Kidney (tissue), 14 donors: ENCODE results near the gene PRRC2B. TPM values are rescaled to one million over a fixed set of nuclear protein-coding genes. Genes with fewer than 3 reads are reported as not detected.

ENCODE experiments used
- DNase-seq, 5 donors: peaks; one replicate each; pipeline ENCODE4 v3.0.0-alpha.2; 2013 to 2020
- FAIRE-seq: peaks from 2 replicates; lab custom pipeline; 2012; peaks lifted over from hg19 to GRCh38; lab: Jason Lieb, UNC
- H3K27ac ChIP-seq, 2 donors: one replicate each; pipeline ENCODE4 v1.7.0; 2013; ENCODE audit warnings: low read depth in 2 of 2, low read length in 2 of 2, inconsistent platforms in 1 of 2
- H3K27me3 ChIP-seq: one replicate; pipeline ENCODE4 v1.7.1; 2013; ENCODE audit warnings: low read length, inconsistent platforms; ENCODE audit not compliant: control insufficient read depth, insufficient read depth
- H3K36me3 ChIP-seq, 3 donors: one replicate each; pipeline versions ENCODE4 v1.7.0 to v1.7.1; 2013; ENCODE audit warnings: low read length in 3 of 3, control low read depth in 1 of 3, inconsistent platforms in 1 of 3; ENCODE audit not compliant: insufficient read depth in 3 of 3, control insufficient read depth in 2 of 3
- H3K4me1 ChIP-seq, 3 donors: one replicate each; pipeline versions ENCODE4 v1.7.0 to v1.7.1; 2013; ENCODE audit warnings: low read length in 3 of 3, inconsistent platforms in 1 of 3, low read depth in 1 of 3; ENCODE audit not compliant: control insufficient read depth in 2 of 3, insufficient read depth in 2 of 3
- H3K4me3 ChIP-seq, 3 donors: one replicate each; pipeline versions ENCODE4 v1.7.0 to v1.8.1; 2013; ENCODE audit warnings: low read length in 3 of 3, control low read depth in 1 of 3, inconsistent platforms in 1 of 3
- H3K9ac ChIP-seq, 3 donors: one replicate each; pipeline versions ENCODE4 v1.7.0 to v1.7.1; 2013; ENCODE audit warnings: low read length in 3 of 3, control low read depth in 1 of 3, inconsistent platforms in 1 of 3
- H3K9me3 ChIP-seq, 3 donors: one replicate each; pipeline versions ENCODE4 v1.7.0 to v1.7.1; 2013; ENCODE audit warnings: low read length in 3 of 3, control low read depth in 1 of 3, inconsistent platforms in 1 of 3; ENCODE audit not compliant: control insufficient read depth in 2 of 3, insufficient read depth in 1 of 3
- intact Hi-C: fragments of 100-400 bp; cut with DNase I; formaldehyde crosslinking; loops from one replicate; pipeline ENCODE4 v1.11.1; 2022
- polyA plus RNA-seq: library from polyadenylated mRNA; stranded (reverse); fragments of 350-450 nt; fragmentation: Illumina TruSeq; extraction: RNeasy Lipid Tissue Mini Kit (QIAGEN cat#74804); gene quantifications from one replicate; pipeline ENCODE4 v1.2.3, GENCODE V29; 2014; ENCODE audit warnings: low read depth, low replicate concordance; ENCODE audit not compliant: insufficient read depth
- total RNA-seq: library from RNA; stranded (reverse); fragmentation: NEBNext Ultra II Directional; extraction: Animal tissue kit (Norgen Biotek cat#: 25700); gene quantifications from one replicate; pipeline ENCODE4 v1.2.1, GENCODE V29; 2021
- TF ChIP-seq, protein P1 (sequence below): IDR thresholded peaks from 3 replicates; pipeline ENCODE4 v1.5.1; 2012; ENCODE audit warnings: mild to moderate bottlenecking, moderate library complexity, borderline replicate concordance; ENCODE audit not compliant: insufficient read depth; ENCODE audit errors: extremely low read depth
- donor health status: control.
- donor health status: control.
- donor health status: control.
- donor health status: control.
- donor health status: control.
- donor health status: DM: yes; HTN: yes; CAD: no.
- donor health status: Normal renal cell carcinoma (clear cell type).

The PRRC2B gene
- total and polyA plus RNA-seq, 2 donors from 2014 or later, result 37.4 to 227 TPM

DNA sequence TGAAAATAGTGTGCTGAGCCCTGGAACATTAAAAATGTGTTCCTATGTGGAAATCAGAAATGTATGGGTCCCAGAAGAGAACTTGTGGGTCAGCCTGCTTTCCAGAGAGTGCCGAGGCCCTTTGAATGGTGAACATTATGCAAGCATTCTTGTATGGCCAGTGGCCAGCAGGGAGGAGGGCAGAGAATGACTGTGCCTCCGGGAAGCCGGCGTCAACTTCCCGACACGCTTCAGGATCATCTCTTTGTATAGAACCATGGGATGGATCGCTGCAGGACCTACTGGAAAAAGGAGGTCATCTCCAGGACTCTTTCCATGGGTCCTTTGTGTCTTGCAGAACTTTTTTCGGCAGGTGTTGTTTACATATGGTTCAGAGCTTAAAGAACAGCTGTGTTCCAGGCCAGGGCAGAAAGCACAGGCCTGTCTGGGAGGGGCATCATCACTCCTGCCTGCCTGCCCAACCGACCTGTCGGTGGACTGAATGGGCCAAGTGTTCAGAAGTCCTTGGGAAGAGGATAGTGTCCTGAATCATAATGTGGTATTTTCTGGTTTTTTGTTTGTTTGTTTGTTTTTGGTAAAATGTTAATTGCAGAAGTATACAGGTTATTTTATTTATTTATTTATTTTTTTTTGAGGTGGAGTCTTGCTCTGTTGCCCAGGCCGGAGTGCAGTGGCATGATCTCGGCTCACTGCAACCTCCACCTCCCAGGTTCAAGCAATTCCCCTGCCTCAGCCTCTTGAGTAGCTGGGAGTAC is 9.0 kb downstream of the PRRC2B start:
- H3K27ac ChIP-seq, result peak overlapping the region; percentile 66 to 80
- H3K9me3 ChIP-seq, result no peaks in the 10 kb centered on the region
- H3K27me3 ChIP-seq, result no peaks in the 10 kb centered on the region
- intact Hi-C loops, result no loop called here
- H3K4me1 ChIP-seq, result peaks cover 7 to 55% (median 54%) of the 10 kb centered on the region in 3 donors
- TF ChIP-seq, protein P1, sequence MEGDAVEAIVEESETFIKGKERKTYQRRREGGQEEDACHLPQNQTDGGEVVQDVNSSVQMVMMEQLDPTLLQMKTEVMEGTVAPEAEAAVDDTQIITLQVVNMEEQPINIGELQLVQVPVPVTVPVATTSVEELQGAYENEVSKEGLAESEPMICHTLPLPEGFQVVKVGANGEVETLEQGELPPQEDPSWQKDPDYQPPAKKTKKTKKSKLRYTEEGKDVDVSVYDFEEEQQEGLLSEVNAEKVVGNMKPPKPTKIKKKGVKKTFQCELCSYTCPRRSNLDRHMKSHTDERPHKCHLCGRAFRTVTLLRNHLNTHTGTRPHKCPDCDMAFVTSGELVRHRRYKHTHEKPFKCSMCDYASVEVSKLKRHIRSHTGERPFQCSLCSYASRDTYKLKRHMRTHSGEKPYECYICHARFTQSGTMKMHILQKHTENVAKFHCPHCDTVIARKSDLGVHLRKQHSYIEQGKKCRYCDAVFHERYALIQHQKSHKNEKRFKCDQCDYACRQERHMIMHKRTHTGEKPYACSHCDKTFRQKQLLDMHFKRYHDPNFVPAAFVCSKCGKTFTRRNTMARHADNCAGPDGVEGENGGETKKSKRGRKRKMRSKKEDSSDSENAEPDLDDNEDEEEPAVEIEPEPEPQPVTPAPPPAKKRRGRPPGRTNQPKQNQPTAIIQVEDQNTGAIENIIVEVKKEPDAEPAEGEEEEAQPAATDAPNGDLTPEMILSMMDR, result no peak
- peak in 3 of 5 donors; percentile 50 to 93 (median 65) for DNase-seq
- peak overlapping the region in 2 of 3 donors; percentile 16 to 36 for H3K4me3 ChIP-seq
- peak overlapping the region in 2 of 3 donors; percentile 19 to 23 for H3K9ac ChIP-seq
- no peak for FAIRE-seq
- no peaks in the 10 kb centered on the region for H3K36me3 ChIP-seq

DNA sequence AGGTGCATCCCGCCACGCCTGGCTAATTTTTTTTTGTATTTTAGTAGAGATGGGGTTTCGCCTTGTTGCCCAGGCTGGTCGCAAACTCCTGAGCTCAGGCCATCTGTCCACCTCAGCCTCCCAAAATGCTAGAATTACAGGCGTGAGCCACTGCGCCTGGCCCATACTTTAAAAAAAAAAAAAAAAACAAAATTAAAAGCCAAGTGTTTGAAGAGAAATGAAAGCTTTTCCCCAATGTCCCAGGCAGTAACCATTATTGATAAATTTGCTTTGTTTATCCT is 9.5 kb downstream of the PRRC2B start:
- peaks cover 2 to 53% (median 52%) of the 10 kb centered on the region in 3 donors for H3K4me1 ChIP-seq
- H3K27me3 ChIP-seq, result no peaks in the 10 kb centered on the region
- no peaks in the 10 kb centered on the region for H3K9me3 ChIP-seq
- no peak overlapping the region for H3K4me3 ChIP-seq
- no peak for DNase-seq
- TF ChIP-seq, protein P1, result no peak
- H3K27ac ChIP-seq, result no peak overlapping the region
- intact Hi-C loops, result no loop called here
- no peak for FAIRE-seq
- no peak overlapping the region for H3K9ac ChIP-seq
- H3K36me3 ChIP-seq, result no peaks in the 10 kb centered on the region

DNA sequence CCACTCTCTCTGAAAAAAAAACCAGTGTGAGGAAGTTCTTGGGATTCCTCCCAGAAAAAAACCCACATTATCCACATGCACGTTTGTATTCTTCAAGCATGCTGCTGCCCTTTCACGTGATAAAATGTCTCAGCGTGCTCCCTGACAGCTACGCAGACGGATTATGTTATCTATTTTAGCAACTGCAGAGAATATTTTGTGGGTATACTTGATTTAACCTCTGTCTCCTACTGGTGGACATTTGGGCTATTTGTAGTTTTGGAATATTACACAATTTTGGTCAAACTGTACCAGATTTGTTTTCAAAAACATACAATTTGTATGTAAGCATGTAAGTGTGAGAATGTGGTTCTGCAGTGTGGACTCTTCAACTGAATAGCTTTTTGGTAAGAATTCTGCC is 10.7 kb downstream of the PRRC2B start:
- Histone ChIP-seq H3K27me3 (no peaks in the 10 kb centered on the region), H3K4me3 (no peak overlapping the region), H3K27ac (no peak overlapping the region), H3K36me3 (no peaks in the 10 kb centered on the region), H3K9ac (no peak overlapping the region), H3K4me1 (peaks cover 2 to 50% (median 48%) of the 10 kb centered on the region in 3 donors), H3K9me3 (no peaks in the 10 kb centered on the region)
- TF ChIP-seq, protein P1, result no peak
- FAIRE-seq, result no peak
- intact Hi-C loops, result no loop called here
- DNase-seq, result no peak
